GM21528 (cell line): ENCODE data around the gene MYT1.
"Not testable (repeated sequence)": the region's sequence is repeated elsewhere in the genome, so short reads cannot be mapped to it uniquely, and the experiment has no call there.

Experiments
- ATAC-seq: cut with Tn5 transposase; IDR thresholded peaks from one replicate; pipeline ENCODE4 v1.9.1; 2021; ENCODE audit warnings: mild to moderate bottlenecking, moderate library complexity; ENCODE audit not compliant: unreplicated experiment, low FRiP score

Gene MYT1

DNA sequence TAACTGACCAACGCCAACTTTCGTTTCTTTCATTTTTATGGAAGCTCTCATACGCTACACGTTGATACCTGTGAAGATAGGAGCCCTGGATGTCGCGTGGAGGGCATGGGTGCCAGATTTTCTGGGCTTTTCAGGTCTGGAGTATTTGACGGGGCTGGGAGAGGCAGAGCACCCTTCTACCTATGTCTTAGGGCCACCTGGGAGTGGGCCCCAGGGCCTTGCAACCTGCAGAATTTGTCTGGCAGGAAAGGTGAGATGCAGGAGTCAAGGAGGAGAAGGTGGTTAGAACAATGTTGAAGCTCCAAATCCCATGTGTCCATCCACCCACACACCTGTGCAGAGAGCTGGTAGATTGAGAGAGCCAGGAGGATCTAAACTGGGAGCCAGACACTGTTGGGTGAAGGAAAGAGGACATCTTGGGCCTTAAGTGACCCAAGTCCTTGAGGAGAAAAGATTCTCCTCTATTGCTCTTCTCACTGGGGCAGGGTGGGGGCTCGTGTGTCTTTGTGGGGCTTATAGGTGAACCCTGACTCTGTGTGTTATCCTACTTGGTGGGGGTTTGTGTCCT, 63.9 kb downstream of the MYT1 start:
- ATAC-seq, result no peak

GRCh38 chr20:64228751-64229506, 64.7 kb downstream of the MYT1 start:
- no peak for ATAC-seq

- ATAC-seq, result no peak
These were observed 65.3 kb downstream of the MYT1 start for GRCh38 chr20:64229507-64230061.

GRCh38 chr20:64230461-64231145, 66.4 kb downstream of the MYT1 start:
- no peak for ATAC-seq

DNA sequence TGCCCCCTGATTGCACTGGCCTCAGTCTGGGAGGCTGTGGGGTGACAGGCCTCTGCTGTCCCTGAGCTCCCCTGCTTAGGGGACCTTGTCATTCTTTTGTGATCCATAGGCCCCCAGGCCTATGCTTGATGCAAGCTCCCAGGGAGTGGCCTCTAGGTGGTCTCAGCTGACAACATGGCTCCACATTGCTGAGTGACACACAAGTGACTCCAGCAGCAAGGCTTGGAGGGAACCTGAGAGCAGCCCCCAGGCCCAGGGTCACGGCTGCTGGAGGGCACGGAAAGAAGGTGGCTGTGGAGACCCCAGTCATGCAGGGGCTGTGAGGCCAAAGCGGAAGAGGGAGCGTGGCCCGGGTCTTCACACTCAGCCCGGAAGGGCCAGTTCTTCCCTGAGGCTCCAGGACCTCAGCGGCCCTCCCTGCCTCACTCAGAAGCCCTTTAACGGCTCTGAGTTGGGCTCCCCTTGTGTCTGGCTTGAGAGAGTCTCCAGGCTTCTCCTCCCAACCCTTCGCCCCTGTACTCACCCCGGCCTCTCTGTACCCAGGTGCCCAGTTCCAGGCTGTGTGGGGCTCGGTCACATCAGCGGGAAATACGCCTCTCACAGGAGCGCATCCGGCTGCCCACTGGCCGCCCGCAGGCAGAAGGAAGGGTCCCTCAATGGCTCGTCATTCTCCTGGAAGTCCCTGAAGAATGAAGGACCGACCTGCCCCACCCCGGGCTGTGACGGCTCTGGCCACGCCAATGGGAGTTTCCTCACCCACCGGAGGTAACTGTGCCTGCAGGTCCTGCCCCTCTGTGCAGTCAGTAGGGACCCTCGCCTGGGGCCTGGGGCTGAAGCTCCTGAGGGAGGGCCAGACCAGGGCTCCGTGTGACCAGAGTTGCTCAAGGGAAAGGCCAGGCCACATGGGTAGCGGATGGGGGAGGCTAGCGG, 67.6 kb downstream of the MYT1 start:
- no peak for ATAC-seq

- no peak for ATAC-seq
These were observed 68.5 kb downstream of the MYT1 start for GRCh38 chr20:64232794-64233193.

DNA sequence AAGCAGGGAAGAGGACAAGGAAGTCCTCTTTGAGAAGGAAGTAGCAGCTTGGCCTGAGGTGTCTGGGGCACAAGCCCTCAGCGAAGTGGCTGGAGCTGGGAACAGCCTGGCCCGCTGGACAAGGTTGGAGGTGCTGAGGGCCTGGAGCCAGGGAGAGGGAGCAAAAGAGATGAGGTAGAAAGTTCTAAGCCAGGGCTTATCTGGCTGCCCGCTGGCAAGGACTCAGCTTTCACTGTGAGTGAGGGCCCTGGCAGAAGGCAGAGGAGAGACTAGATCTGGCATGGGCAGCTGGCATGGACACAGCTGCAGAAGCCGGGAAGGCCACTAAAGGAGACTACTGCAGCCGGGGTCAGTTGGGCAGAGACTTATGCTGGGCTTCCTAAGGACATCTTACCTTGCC, 69.5 kb downstream of the MYT1 start:
- ATAC-seq, result no peak

GRCh38 chr20:64234291-64234791, 70.1 kb downstream of the MYT1 start:
- ATAC-seq, result no peak

GRCh38 chr20:64234921-64235565, 70.8 kb downstream of the MYT1 start:
- ATAC-seq, result not testable (repeated sequence)

DNA sequence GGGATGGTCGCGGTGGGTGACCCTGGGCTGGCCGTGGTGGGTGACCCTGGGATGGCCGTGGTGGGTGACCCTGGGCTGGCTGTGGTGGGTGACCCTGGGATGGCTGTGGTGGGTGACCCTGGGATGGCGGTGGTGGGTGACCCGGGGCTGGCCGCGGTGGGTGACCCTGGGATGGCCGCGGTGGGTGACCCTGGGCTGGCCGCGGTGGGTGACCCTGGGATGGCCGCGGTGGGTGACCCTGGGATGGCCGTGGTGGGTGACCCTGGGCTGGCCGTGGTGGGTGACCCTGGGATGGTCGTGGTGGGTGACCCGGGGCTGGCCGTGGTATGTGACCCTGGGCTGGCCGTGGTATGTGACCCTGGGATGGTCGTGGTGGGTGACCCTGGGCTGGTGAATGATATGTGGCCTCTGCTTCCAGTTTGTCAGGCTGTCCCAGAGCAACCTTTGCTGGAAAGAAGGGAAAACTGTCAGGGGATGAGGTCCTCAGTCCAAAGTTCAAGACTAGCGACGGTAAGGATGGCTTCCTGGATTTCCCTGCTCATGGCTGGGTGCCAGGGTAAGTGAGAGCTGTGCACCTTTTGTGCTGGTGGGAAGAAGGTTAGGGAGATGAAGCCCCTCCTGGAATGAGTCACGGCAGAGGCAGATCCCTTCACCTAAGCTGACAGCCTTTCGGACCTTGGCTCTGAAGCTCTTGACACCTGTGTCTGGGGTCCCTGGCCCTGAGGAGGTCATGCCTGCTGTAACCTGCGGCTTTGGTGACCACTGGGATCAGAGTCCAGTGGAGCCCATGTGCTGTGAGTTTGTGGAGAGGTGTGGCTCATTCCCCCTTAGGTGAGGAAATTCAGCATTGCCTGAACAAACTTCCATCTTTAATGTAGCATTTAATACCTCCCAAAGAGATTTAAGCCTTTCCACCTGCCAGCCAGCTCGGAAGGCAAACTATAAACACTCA, 72.2 kb downstream of the MYT1 start:
- ATAC-seq, result no peak

DNA sequence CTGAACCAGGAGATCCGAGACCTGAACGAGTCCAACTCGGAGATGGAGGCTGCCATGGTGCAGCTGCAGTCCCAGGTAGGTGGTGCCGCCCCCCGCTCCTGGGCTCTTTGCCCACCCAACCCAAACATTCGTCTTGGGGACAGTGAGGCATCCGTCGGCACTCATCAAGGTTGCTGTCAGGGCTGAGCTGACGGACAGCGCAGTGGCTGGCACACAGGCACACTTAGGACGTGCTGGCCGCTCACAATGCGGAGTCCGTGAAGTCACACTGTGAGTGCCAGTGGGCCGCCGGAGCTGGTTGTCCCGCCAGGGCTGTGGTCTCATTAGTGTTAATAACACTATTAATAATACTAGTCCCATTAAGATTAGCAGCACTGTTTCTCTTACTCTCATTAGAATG, 73.1 kb downstream of the MYT1 start:
- no peak for ATAC-seq

DNA sequence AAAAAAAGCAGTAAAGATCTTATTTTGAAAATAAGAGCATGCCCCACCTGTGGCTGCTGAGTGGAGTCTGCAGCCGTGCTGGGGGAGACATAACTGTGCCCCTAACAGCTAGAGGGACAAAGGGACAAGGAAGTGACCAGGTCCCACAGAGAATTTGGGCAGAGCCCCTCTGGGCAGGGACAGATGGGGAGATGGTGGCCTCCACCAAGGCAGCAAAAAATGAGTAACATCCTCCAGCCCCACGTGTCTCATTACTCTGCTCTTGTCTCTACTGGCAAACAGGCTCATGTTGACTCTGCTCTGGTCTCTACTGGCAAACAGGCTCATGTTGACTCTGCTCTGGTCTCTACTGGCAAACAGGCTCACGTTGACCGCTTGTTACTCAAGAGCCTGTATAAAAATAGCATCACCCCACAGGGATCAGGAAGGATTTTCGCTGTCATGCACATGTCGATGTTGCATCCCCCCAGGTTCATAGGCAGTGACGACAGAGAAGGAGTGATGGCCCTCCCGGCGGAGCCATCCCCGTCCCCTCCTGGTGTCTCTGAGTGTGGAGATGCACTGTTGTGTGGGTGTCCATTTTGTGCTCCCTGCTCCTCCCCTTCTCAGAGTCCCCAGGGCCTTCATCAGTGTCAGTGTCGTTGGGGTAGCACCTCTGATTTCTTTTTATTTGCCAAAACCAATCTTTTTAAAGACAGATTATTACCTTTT, 74.0 kb downstream of the MYT1 start:
- ATAC-seq, result no peak

- no peak for ATAC-seq
These were observed 74.7 kb downstream of the MYT1 start for GRCh38 chr20:64238851-64239387.

- ATAC-seq, result no peak
These were observed 75.4 kb downstream of the MYT1 start for GRCh38 chr20:64239449-64240242.

- no peak for ATAC-seq
These were observed 76.2 kb downstream of the MYT1 start for GRCh38 chr20:64240243-64241015.

DNA sequence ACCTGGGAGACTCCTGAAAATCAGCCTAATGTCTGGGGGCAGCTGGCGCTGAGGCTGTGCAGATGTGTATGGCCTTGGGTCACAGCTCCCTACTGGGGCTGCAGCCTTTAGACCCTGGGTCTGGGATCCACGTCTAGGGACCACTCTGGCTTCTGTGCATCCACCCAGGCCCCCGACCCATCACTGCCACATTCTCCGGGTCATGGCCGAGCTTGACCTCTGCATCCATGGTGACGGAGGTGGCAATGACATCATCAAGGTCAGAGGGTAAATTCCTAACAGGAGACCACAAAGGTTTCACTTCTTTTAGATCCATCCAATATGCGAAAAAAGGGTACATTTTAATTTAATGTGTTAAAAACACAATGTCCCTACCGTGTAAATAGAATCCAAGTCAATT, 76.8 kb downstream of the MYT1 start:
- ATAC-seq, result no peak
